Stimulated activated CD4-positive, alpha-beta T cell treated with anti-CD3 and anti-CD28 coated beads, Interleukin-15, amount 100 ng/mL, for 24 hours (primary cell): ENCODE measurements around the gene OR52E6.

Source experiments
- DNase-seq: peaks from one replicate; pipeline ENCODE4 v3.0.0-alpha.2; 2020

The OR52E6 gene

GRCh38 chr11:5791165-5791564, 50.5 kb downstream of the OR52E6 start, which contains the start of gene OR52N1:
Gene OR52N1, minus strand, starts transcription at chr11:5791265. Its CDS starts 2,449 bp downstream, at chr11:5788816.
- DNase-seq = no peak
